ENCODE data around the gene UGT1A4.

Gene UGT1A4

GRCh38 chr2:233818639-233819621 lies 100.4 kb downstream of the UGT1A4 start:
- no peak for DNase-seq (ENCODE audit: low read depth)
- in situ Hi-C loops (cut with HindIII; ENCODE audit: low sequenced_read_pairs) = no loop called here
- H3K4me3 ChIP-seq (ENCODE audit: low read depth, low read length) = no peak overlapping the region
- no peak for TF ChIP-seq CTCF (IDR thresholded peaks at IDR 0.05; ENCODE audit: low read depth, low read length, missing control alignments)

GRCh38 chr2:233819884-233820773 lies 101.6 kb downstream of the UGT1A4 start:
- no peak for DNase-seq (ENCODE audit: low read depth)
- H3K4me3 ChIP-seq (ENCODE audit: low read depth, low read length) = no peak overlapping the region
- in situ Hi-C loops (cut with HindIII; ENCODE audit: low sequenced_read_pairs) = no loop called here
- TF ChIP-seq CTCF (IDR thresholded peaks at IDR 0.05; ENCODE audit: low read depth, low read length, missing control alignments) = no peak

- DNase-seq (ENCODE audit: low read depth) = no peak
Observed at GRCh38 chr2:233820774-233821105, 102.2 kb downstream of the UGT1A4 start.

GRCh38 chr2:233821196-233821595 lies 102.7 kb downstream of the UGT1A4 start:
- DNase-seq (ENCODE audit: low read depth) = no peak
- TF ChIP-seq CTCF (IDR thresholded peaks at IDR 0.05; ENCODE audit: low read depth, low read length, missing control alignments) = no peak
- in situ Hi-C loops (cut with HindIII; ENCODE audit: low sequenced_read_pairs) = no loop called here
- no peak overlapping the region for H3K4me3 ChIP-seq (ENCODE audit: low read depth, low read length)

More at GRCh38 chr2:233820774-233821105, 102.2 kb downstream of the UGT1A4 start:
- TF ChIP-seq CTCF (IDR thresholded peaks at IDR 0.05; ENCODE audit: low read depth, low read length, missing control alignments) = no peak
- H3K4me3 ChIP-seq (ENCODE audit: low read depth, low read length) = no peak overlapping the region
- in situ Hi-C loops (cut with HindIII; ENCODE audit: low sequenced_read_pairs) = no loop called here

- H3K4me3 ChIP-seq (ENCODE audit: low read depth, low read length) = no peak overlapping the region
- no peak for TF ChIP-seq CTCF (IDR thresholded peaks at IDR 0.05; ENCODE audit: low read depth, low read length, missing control alignments)
- in situ Hi-C loops (cut with HindIII; ENCODE audit: low sequenced_read_pairs) = no loop called here
- DNase-seq (ENCODE audit: low read depth) = no peak
Observed at GRCh38 chr2:233821709-233822100, 103.2 kb downstream of the UGT1A4 start.

- no peak for DNase-seq (ENCODE audit: low read depth)
- no peak overlapping the region for H3K4me3 ChIP-seq (ENCODE audit: low read depth, low read length)
- TF ChIP-seq CTCF (IDR thresholded peaks at IDR 0.05; ENCODE audit: low read depth, low read length, missing control alignments) = no peak
- in situ Hi-C loops (cut with HindIII; ENCODE audit: low sequenced_read_pairs) = no loop called here
Observed at GRCh38 chr2:233822101-233822771, 103.7 kb downstream of the UGT1A4 start.

Measured in astrocyte of the cerebellum (primary cell).